HG03469 (cell line): ENCODE results near the gene GPR31.
"Not testable (repeated sequence)": the region's sequence is repeated elsewhere in the genome, so short reads cannot be mapped to it uniquely, and the experiment has no call there.

Experiments used
- ATAC-seq: cut with Tn5 transposase; IDR thresholded peaks from one replicate; pipeline ENCODE4 v1.9.1; 2021; ENCODE audit warnings: mild to moderate bottlenecking, moderate library complexity, moderate number of reproducible peaks; ENCODE audit not compliant: unreplicated experiment

The GPR31 gene

DNA sequence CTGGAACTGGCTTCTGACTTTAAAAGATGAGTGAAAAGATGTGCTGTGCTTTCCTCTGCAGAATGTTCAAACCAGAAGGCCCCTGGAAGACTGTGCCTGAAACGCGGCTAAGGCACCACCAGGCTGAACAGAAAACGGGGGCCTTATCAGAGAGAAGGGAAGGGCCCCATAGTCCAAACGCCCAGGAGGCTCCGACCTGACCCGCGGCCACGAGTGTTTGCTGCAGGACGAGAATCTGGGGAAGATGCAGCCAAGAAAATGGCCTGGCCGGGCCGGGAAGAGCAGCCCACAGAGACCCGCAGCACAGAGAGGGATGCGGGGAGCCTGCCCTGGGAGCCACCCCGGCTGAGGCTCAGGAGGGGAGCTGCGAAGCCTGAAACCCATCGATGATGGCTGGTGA, 10.5 kb upstream of the GPR31 start:
- ATAC-seq = not testable (repeated sequence)

DNA sequence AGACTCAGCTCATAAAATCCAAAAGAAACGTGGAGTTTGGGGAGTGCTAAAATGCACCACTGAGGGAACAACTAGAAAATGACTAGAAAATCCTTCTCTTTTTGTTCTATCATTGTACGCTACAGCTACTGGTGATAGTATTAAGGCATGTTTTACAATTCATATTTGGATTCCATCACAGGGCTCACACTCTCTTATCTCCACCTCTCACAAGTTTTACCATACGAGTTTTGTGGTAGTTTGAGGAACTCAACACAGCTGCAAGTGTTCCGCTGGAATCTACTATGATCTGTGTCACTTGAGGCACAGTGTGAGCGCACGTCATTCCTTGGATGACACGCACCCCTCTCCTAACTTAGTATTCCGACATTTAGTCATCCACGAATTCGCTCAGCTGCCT, 9.9 kb upstream of the GPR31 start:
- not testable (repeated sequence) for ATAC-seq

DNA sequence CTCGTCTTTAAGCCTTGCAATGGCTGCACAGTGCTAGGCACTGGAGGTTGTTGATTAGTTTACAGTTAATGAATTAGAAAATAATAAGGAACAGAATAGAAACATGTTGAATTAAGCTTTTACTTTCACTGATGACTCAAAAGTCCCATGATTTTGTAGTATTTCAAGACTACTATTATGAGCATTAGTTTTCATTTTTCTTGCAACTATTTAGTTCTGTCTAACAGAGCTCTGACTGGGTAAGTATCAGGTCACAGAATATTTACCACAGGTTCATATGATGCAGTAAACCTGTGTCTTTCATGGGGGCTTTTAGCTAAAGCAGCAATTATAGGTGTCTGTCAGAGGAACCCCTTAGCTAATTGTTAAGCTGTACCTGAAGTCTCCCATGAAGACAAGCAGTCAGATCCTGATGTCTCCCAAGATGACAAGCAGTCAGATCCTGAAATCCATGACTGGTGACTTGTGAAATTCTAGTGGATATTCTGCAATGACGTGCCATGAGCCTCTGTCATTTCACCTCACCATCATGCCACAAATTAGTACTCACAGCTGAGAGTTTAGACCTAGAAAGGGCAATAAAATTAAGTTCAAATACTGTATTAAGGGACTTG, 8.2 kb upstream of the GPR31 start:
- ATAC-seq = no peak

DNA sequence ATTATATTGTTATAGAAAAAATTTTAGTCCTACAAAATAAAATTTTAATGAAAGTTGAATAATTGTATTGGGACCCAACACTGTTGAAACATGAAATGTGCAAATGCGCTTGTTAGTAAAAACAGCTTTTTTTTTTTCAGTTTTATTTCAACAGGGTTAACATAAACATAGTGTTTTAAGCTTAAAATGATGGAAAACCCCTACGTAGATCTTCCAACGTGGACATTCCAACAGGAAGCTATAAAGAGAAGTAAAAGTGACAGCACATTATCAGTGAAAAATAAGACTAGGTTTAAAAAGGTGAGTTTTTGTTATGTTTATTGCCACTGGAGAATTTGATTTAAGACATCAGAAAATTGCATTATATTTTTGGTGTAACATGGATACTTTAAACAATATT, 6.5 kb upstream of the GPR31 start:
- no peak for ATAC-seq

DNA sequence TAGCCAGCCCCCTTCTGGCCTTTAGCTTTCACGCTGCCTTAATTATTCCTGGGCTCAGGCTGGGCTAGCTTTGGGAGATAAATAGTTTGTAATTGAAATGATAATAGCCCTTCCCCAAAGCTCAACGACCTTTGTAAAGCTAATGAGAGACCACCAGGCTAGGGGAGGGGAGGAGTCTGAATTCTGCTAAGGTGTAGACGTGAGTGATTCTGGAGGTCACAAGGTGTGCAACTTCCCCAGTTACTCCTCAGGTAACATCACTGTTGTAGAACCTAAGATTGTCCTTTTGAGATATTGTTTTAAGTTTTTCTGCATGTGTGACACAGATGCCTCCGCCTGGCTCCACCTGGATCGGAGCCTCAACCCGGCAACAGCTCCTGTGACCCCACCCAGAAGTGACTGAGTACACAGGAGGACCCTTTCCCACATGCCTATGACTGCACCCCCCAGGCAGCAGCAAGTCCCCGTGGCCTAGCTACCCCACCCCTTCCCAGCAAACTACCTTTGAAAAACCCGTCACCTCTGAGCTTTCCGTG, 5.8 kb upstream of the GPR31 start:
- ATAC-seq = no peak

DNA sequence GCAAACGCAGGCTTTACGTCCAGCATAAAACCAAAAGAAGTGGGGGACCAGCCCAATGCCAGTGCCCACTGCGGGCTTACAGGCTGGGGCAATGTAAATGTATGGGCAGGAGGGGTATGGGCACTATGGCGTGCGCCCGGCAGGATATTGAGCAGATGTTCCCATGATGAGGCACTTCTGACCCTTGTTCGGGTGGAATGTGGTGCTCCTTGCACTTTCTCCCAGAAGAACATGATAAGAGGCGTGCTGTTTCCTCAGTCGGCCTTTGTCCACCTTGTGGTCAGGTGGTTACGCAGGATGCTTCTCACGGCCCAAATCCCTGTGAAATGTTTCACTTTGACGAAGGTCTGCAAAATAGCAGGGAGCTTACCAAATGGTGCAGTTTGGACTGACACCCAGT, 4.8 kb upstream of the GPR31 start:
- no peak for ATAC-seq

DNA sequence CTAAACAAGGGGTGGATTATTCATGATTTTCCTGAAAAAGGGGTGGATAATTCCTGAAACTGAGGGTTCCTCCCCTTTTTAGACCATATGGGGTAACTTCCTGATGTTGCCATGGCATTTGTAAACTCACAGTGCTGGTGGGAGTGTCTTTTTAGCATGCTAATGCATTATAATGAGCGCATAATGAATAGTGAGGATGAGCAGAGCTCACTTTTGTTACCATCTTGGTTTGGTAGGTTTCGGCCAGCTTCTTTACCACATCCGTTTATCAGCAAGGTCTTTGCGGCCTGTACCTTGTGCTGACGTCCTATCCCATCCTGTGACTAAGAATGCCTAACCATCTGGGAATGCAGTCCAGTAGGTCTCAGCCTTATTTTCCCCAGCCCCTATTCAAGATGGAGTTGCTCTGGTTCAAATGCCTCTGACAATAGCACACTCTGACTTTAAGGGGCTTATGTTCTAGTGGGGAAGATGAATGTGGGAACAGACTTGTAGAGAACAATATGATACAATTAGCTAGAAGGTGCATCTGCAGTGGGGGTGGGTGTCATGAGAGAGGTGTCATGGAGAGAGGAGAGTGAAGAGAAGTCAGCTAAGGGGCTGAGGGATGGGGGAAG, 4.2 kb upstream of the GPR31 start:
- ATAC-seq = no peak

DNA sequence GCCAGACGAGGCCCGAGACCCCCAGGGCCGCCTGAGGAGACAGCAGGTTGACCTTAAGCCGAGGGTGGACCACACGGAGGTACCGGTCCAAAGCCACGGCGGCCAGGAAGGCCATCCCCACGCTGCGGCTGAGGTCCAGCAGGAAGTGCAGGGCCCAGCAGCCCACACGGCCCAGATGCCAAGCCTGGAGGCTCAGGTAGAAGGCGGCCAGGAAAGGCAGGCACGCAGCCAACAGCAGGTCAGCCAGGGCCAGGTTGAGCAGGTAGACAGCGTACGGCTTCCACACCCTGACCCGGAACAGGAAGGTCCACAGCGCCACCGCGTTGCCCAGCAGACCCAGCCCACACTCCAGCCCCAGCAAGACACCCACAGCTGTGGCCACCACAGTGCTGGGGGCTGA, 366 bp downstream of the GPR31 start:
- ATAC-seq = no peak

DNA sequence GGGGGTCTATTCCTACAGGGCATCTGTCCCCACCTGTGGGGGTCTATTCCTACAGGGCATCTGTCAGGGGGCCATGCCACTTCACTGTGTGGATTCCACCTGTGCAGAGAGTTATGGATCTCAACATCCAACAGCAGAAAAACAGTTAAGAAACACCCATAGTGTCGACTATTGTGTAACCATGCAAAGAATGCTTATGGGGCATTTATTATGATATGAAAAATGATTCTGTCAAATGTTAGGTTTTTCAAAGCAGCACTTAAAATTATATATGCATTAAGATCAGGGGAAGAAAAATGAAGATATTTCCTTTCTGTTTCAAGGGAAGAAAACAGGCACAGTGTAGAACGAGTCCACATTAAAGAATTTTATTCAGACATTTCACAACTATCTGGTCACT, 2.9 kb downstream of the GPR31 start:
- no peak for ATAC-seq

DNA sequence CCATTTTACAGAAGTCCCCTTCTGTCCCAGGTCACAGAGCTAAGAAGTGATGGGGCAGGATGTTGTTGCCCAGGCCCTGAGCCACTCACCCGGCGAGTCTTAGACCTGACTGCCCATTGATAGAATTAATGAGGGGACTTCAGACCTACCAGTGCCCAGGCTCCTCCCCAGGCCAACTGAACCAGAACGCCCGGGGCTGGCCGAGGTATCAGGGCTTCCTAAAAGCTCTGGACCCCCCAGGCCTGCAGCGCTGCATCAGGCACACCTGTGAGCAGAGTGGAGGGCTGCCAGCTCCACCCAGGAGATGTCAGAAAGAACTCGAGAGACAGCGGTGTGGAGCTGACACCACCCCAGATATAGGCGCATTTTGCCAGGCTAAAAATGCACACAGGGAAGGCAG, 3.5 kb downstream of the GPR31 start:
- no peak for ATAC-seq

DNA sequence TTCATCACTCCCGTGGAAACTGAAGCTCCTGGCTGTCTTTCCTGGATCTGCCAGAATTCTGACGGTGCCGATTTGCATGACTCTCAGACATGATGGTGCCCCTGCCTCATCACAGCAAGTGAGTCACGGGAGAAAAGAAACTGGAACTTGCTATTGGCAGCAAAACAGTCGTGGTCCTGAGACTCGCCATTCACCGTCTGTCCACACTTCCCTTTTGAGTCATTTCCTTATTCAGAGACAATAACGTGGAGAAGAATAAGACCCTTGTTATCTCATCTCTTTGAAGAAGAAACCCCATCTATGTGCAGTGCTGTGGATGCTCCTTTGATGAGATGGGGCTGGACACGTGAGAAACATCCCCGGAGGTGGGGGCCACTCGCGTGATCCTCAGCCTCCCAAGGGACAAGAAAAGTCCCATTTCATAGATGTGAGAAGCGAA, 4.2 kb downstream of the GPR31 start:
- peak; percentile 38 for ATAC-seq

DNA sequence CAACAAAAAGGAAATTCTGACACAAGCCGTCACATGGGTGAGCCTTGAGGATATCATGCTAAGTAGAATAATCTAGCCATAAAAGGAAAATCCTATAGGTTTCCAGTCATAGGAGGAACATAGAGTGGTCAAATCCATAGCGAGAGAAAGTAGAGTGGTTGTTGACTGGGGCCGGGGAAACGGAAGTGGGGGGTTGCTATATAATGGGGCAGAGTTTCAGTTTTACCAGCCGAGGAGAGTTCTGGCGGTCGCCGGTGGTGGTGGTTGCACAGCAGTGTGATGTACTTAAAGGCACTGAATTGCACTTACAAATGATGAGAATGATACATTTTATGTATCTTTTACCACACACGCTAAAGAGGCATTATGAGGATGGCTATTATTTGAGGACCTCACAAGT, 4.9 kb downstream of the GPR31 start:
- ATAC-seq = peak; percentile 31

DNA sequence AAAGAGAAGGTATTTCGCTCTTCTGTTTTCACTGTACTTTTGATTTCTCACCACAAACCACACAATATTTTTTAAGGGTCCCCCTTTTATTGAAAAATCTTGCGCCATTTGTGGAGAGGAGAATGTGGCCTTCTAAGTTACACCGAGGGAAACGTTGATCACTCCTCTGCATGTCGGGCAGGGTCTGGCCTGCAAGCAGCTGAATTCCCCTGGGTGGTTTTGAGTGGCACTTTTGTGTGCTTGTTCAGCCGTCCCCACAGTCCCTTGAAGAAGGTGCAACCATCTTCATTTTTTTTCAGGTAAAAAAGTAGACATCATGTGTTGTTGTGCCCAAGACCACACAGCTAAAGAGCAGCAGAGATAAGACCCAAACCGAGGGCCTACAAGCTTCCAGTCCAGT, 6.1 kb downstream of the GPR31 start:
- no peak for ATAC-seq

DNA sequence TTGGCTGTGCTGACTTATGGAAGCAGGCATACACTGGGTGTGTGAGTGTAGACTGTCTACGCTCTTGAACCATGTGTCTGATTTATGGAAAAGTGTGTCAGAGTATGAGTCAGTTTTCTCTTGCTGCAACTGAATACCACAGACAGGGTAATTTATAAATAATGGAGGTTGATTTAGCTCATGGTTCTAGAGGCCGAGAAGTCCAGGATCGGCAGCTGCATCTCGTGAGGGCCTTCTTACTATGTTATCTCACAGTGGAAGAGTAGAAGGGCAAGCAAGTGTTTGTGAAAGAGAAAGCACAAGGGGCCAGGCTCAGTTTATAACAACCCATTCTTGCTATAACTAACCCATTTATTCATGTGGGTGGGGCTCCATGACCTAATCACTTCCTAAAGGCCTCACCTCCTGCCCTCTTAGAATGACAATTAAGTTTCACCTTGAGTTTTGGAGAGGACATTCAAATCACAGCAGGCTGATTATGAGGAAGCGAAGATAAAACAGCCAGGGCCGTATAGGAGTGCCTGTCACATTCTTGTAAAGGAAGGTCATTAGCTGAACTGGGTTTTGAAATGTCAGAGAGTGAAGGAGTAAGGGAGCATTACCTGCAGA, 6.7 kb downstream of the GPR31 start:
- ATAC-seq = peak; percentile 31

DNA sequence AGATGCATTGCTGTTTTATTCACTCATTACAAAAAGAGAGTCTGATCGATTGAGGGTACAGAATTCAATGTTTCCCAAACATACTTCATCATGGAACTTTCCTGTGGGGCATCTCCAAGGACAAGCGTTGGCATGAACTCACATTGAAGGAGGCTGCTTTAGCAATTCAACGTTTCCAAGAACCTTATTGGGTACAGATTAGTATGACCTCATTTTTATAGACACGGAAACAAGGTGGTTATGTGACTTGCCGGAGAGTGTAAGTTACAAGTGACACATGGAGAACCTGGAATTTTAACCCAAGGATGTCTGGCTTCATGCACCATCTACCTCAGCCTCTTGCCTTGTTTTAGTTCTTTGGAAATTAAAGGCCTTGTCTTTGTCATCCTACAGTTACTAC, 8.8 kb downstream of the GPR31 start:
- no peak for ATAC-seq

DNA sequence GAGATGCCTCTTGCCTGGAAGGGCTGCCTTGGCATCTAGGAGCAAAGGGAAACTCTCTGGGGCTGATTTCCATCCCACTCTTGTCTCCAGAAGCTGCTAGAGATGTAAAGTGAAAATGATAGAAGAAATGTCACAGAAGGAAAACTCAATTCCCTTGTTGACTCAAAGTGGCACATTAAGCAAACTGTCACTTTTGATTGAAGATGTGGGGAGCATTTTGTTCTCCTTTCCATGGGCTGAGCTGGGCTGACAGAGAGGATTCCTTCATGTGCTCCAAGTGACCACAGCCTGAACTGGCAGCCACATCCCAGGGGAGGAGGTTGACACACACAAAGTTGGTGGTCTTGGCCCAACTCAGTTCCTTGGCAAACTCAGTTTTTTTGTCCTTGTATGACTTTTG, 9.8 kb downstream of the GPR31 start:
- ATAC-seq = no peak

DNA sequence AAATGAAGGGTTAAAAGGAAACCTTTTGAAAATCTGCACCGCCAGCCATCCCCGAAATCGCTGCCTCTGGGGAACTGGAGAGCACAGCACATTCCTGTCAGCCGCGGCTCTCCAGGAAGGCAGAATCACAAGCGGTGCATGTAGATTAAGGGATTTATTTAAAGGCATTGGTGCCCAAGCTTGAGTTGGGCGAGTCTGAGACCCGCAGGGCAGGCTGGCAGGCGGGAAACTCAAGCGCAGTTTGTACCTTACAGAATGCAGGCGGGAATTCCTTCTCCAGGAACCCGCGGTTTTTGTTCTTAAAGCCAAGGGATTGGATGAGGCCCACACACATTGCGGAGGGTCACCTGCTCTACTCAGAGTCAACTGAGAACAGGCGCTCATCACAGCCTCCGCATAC, 10.8 kb downstream of the GPR31 start:
- no peak for ATAC-seq

DNA sequence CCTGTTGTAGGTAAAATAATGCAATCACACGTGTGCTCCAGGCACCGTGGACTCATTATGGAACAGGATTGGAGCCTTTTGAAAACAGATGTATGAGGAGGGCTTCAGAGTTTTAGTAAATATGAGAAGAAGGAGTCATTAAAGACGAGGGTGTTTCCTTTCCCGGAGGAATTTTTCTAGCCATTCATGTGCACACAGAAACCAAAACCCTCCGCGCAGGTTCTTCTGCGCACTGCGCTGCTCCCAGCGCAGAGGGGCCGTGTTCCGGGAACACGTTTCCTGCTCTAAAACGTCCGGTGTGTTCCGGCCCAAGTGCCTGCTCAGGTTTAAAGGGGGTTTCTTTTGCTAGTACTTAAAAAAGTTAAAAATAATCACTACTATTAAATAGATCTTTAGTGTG, 11.6 kb downstream of the GPR31 start:
- no peak for ATAC-seq

DNA sequence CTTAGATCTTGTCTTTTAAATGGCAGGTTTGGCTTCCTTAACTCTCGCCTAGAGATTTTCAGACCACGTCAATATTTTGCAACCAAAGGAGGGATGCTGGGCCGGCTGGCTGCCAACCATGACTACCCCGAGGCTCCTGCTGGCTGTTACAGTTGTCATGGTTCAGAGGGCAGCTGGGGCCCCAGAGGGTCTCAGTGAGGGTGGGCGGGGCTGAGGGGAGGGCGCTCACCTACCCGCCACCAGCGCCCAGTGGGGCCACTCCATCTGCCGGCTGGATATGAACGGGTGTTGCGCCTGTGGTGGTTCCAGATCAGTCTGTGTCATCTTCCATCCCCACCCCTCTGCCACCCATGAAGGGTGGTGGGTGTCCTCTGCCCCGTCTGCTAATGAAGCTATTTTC, 12.3 kb downstream of the GPR31 start:
- no peak for ATAC-seq

DNA sequence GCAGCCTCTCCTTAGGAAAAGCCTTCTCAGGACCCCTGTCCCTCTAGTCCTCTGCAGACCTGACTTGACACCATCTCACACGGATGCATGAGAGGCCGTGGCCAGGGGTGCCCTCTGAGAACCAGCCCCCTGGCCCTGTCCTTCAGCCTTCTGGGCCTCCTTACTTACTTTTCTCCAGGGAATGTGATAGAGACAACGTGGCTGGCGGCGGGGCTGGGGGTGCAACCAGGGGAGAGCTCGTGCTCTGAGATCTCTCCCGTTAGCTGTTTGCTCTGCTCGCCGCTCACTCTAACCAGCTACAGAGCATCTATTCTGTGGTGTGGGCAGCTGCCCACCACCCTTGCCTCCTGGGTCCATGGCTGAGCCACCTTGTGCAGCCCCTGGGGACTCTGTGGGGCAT, 14.7 kb downstream of the GPR31 start:
- no peak for ATAC-seq

DNA sequence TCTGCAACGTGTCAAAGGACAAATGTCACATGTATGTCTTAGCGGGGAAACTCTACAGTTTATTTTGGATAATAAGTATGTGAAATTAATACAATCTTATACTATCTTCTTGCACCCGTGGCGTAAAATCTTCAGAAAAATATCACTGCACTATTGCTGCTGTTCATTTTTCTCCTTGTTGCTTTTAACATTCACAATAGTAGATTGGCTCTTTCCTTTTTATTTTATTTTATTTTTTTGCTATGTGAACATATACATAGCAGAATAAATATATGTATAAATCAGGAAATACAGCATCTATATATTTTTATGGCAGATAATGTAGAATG, 15.4 kb downstream of the GPR31 start:
- no peak for ATAC-seq

DNA sequence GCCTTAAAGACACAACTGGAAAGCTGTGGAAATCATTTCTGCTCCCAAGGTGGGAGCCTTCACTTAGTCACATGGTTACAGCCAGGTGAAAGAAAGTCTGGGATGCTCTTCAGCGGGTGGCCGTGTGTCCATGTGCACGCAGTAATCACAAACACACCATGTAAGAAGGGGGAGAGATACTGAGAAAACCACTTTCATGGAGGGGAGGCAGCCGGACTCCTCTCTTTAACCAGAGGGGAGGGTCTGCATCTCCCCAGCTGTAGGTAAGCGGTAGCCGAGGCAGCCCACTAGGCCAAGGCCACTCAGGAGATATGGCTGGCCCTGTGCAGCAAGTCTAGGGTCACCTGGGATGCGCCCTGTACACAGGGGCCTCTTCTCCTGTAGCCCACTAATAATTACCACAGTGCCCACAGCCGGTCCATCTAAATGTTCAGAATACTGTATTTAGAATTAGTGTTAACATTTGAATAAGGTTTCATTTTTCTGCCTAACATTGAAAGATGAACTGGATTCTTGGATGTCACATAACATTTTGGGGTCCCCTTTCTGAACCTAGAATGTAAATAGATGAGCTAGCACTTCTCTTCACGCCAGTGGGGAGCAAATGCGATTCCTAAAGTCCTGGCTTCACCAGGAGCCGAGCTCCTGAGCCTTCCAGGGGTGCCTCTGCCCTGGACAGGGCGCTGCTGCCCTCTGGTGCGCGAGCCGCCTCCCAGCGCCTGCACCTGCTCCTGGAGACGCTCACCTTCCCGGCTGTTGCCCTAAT, 15.9 kb downstream of the GPR31 start:
- ATAC-seq = no peak
